LHCN-M2 (cell line): ENCODE results near the gene UPK3B. TPM values are rescaled to one million over a fixed set of nuclear protein-coding genes. Genes with fewer than 3 reads are reported as not detected.
"Not testable (repeated sequence)": the region's sequence is repeated elsewhere in the genome, so short reads cannot be mapped to it uniquely, and the experiment has no call there.

ENCODE experiments used
- DNase-seq: peaks from one replicate; pipeline ENCODE4 v3.0.0-alpha.2; 2012; ENCODE audit warnings: low read depth
- polyA plus RNA-seq: library from polyadenylated mRNA; unstranded; fragments of >200 nt; gene quantifications from one replicate; pipeline ENCODE4 v1.2.1, GENCODE V29; 2012; ENCODE audit warnings: missing spikeins
- total RNA-seq: library from RNA; depleted of rRNA; stranded (reverse); fragments of >200 nt; gene quantifications from 2 replicates; pipeline ENCODE4 v1.2.3, GENCODE V29; 2014; rRNA removed

Gene UPK3B
- total RNA-seq = 0.46 TPM in 1 of 2 replicates, not detected in the other
- not detected for polyA plus RNA-seq

DNA sequence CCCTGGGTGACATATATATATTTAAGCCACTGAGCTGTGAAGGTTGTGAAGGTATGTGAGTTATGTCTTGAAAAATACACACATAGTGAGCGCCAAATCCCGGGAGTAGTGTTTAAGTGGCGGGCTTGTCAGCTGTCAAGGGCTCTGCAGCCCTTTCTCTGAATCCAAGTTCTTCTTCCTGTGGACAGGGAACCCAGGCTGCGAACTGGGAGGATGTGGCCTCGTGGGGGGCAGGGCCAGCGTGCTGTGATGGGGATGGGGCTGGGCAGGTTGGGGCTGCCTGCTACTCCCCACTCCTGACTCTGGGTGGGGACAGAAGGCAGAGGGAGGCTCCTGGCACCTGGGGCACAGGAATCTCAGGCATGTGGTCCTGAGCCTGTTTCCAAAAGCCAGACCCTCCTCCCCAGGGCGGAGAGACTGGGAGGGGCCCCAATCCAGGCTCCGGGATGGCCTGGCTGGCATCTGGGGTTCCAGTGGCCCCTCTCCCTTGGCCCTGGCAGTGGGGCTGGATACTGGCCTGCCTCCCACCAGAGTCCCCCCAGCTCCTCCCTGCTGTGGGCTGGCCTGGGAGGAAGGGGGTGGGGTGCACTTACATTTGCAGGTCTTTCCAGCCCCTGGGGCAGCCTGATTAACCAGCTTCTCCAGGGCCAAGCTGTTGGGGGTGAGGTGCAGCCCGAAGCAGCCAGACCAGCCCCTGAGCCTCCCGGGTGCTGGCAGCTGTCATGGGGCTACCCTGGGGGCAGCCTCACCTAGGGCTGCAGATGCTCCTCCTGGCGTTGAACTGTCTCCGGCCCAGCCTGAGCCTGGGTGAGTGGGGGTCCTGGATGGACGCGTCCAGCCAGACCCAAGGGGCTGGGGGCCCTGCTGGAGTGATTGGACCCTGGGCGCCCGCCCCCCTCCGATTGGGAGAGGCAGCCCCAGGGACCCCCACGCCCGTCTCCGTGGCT, at the start of gene UPK3B:
Gene UPK3B (plus strand): TSS at position 622 of the 947 bp plus-strand sequence. CDS start 101 bp downstream, at position 723.
- DNase-seq = peak; percentile 26

DNA sequence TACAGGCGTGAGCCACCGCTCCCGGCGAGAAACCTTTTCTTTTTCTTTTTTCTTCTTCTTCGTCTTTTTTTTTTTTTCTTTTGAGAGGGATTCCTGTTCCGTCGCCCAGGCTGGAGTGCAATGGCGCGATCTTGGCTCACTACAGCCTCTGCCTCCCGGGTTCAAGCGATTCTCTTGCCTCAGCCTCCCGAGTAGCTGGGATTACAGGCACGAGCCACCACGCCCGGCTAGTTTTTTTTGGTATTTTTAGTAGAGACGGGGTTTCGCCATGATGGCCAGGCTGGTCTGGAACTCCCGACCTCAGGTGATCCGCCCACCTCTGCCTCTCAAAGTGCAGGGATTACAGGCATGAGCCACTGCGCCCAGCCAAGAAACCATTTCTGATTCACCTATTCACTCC, 49.6 kb upstream of the UPK3B start:
- not testable (repeated sequence) for DNase-seq

DNA sequence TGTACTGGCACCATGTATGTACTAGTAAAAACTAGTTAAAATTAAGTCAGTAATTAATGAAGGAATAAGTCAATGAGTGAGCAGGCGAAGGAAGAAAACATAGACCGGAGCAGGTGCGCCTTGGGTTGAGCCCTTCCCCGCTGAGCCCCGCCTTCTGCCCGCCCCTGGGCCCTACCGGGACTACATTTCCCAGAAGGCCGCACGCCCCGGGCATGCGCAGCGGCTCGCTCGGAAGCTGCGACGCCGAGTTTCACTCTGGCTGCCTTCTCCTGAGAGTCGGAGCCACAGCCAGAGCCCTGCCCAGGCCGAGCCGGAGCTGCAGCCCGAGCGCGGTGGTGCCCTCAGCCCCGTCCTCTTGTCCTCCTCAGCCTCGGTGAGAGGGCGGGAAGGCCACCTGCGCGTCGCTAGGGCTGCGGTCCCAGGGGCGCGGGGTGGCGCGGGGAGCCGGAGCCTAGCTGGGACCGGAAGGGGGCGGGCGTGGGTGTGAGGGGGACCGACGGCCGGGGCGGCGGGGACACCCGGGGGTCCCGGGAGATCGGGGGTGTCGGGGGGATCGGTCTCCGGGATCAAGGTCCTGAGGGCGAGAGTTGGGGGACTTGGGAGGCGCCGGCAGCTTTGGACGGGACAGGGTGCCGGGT, 48.8 kb upstream of the UPK3B start, which contains the start of gene DTX2:
Gene DTX2 (plus strand): TSS at position 246 of the 638 bp plus-strand sequence. CDS start 18,801 bp downstream, outside the sequence.
- not testable (repeated sequence) for DNase-seq

DNA sequence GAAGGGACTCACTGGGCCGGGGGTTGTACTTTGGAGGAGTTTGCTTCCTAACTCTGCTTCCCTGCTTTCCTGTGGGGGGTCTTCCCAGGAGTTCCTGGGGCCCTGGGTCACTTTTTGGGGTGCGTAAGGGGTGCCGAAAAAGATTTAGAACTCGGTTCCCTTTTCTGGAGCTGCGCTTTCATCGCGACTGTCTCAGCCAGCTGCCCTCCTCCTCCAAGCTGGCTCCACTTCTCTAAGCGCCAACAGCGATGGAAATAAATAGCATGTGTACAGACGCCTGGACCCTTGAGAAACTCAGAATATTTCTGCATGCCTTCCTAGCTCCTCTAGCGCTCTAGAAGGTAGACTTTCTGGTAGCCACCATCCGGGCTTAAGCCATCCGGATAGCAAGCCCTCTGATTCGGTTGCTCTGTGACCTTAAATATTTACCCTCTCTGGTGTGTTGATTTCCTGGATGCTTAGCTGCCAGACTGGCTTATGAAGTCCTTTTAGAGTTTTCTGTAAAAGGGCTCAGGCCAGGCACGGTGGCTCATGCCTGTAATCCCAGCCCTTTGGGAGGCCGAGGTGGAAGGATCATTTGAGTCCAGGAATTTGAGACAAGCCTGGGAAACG, 48.0 kb upstream of the UPK3B start:
- not testable (repeated sequence) for DNase-seq

DNA sequence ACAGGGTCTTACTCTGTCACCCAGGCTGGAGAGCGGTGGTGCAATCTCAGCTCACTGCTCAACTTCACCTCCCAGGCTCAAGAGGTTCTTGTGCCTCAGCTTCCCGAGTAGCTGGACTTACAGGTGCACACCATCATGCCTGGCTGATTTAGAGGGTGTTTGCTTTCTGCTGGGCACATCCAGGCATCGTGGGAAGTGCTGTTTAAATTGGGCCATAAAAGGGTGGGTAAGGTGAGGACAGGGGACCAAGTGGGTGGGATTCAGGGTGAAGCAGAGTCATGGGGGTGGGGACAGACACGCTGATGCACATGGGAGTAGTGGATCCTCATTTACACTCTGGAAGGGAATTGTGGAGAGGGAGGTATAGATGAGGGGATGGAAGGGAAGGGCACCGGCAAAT, 45.4 kb upstream of the UPK3B start:
- DNase-seq = not testable (repeated sequence)

DNA sequence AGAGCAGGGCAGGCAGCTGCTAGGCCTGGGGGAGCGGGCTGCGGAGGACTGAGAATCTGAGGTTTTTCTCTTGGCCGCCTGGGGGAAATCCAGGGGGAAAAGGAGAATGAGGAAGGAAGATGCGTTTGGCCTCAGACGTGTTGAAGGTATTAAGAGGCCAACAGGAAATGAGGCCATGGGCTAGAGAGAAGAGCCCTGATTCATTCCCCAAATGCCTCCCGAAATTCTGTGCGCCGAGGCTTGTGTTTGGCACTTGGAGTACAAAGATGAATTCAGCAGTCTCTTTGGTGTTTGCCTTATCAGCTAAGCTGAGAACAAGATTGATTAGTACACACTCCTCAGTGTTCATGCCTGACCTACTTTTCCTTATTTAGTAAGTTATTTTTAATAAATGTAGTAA, 44.4 kb upstream of the UPK3B start:
- not testable (repeated sequence) for DNase-seq

DNA sequence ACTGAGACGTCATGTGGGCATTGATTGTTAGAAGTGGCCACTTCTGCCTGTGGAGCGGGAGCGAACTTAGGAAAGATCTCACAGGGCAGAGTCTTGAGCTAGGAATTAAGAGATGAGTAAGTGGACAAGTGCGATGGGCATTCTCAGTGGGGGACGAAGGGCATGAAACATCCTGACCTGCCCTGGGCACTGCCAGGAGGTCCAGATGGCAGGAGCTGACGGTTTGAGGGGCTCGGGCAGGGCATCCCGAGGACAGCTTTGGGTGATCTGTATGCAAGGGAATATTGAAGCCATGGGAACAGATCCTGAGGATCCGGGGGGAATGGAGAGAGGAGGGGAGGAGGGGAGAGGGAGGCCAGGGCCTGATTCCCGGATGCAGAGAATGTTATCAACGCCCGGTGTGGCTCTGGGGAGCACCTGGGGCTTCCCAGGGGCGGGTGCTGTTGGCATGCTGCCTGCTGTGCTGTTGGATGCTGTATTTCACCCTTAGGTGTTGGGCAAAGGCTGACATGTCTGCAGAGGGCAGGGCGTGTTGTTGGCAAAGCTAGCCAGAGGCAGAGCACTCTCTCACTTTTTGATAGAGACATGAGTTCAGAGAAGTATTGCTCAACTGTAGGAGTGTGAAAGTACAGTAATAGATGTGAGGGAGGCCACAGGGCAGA, 42.5 kb upstream of the UPK3B start:
- not testable (repeated sequence) for DNase-seq

DNA sequence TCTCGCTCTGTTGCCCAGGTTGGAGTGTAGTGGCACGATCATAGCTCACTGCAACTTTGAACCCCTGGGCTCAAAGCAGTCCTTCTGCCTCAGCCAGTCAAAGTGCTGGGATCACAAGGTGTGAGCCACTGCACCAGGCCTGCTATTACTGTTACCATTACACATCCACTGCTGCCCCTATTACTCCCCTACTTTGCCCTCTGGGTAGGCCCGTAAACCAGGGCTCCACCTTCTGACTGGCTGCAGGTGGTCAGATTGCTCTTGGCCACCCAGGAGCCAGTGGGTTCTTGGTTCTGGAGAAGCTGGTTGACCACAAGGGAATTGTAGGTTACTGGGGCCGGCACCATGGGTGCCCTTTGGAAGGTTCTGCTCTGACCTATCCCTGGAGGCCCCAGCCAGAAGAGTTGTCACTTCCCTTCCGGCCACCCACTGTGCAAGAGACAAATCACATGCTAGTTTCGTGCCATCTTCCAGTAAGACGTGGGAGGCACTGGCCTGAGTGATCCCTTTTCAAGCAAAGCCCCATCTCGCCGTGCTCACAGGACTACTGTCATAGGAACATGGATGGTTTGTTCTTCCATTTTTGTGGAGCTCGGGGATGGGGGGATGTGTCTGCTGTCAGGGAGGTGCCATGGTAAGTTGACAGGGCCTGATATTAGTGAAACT, 38.7 kb upstream of the UPK3B start:
- DNase-seq = not testable (repeated sequence)

DNA sequence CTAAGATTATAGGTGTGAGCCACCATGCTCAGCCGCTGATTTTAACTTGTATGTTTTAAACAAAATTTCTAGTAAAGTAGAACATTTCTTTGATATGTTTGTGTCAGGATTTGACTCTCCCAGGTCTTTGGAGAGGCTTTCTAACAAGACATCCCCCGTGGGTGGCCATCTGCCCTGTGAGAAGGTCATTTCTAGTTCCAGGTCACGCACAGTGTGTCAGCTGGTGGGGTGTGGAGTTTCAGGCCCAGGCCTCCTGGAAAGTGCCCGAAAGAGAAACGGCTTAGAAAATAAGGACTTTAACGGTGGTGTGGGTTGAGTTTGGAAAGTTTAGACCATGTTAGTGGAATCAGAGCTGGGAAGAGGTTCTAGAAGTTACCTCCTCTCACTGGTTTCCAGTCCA, 37.3 kb upstream of the UPK3B start:
- not testable (repeated sequence) for DNase-seq

DNA sequence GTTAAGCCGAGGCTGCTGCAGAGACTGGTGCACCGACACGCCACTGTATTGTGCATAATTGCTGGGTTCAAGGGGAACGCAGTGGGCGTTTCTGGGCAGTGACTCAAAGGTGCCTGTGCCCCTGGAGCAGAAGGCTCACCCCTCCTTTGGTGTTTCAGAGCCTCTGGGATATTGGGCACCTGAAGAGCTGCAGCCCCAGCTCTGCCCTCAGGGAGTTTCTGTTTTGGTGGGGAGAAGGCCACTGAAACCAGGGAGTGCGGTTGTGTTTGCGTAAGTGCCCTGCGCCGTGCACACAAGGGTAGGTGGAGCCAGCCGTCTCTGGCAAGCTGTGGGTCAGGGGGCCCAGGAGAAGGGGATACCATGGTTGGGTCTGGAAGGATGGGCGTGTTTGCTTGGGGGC, 34.1 kb upstream of the UPK3B start:
- DNase-seq = not testable (repeated sequence)

DNA sequence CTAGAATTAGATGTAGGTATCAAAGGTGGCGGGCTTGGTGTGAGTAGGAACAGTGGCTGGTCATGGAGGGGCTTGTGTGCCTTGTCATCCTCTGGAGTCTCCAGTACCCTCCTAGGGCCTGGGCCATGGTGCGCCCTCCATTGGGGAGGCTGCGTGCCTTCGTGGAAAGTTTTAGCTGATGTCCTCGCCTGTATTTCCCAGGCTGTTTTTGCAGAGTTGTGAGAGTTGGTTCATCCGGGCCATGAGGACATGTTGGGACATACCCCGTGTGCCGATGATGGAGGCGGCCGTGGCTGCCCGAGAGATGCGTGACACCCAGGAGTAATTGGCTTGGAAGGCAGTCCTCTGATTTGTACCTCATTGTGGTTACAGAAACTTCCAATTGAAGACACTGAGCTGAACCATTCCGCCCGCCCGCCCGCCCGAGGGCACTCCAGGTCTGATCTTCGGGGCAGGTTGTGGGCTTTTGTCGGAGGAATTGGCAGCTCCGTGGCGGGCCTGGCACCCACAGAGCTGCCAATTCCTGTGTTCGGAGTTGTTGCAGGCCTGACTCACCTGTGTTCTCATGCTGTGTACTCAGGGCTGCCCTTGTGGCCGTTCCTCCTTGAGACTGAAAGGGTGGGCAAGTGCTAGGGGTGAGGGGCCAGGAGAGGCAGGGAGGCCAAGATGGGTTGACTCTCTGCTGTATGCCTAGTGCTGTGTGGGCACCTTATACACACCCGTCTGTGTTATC, 33.4 kb upstream of the UPK3B start:
- not testable (repeated sequence) for DNase-seq

DNA sequence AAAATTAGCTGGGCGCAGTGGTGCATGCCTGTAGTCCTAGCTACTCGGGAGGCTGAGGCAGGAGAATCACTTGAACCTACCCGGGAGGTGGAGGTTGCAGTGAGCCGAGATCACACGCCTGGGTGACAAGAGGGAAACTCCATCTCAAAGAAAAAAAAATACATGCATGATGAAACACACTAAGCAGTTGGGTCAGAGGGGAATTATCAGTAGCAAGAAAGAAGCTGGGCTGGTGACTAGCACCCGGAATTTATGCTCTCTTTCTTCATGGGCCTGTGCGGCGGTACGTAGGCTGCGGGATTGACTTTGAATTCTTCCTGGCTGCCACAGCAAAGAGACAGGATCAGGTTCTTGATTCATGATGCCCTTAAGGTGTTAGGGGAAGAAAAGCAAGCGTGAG, 30.7 kb upstream of the UPK3B start:
- DNase-seq = not testable (repeated sequence)

DNA sequence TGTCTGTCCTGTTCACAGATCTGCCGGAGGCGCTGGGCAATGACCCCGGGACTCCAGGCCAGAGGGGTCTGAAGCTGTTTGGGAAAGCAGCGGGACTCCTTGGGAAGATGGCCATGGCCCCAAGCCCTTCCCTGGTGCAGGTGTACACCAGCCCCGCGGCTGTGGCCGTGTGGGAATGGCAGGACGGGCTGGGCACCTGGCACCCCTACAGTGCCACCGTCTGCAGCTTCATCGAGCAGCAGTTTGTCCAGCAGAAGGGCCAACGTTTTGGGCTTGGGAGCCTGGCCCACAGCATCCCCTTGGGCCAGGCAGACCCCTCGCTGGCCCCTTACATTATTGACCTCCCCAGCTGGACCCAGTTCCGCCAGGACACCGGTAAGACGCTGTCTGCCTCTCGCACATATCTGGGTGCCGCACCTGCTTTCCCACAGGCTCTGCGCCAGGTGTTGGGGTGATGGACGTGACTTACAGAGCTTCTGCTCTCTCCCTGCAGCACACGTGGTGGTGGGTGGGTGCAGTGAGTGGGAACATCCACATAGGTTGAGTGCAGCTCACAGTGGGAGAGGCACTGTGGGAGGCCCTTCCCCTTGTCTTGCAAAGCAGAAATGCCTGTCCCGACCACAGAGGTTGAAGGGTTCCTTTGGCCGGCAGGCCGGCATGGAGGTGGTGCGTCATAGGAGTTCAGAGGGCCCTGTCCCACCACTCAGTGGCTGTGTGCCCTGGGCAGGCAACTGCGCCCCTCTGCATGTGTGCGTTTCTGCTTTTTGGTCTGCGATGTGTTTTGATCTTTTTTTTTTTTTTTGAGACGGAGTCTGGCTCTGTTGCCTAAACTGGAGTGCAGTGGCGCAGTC, 29.7 kb upstream of the UPK3B start:
- not testable (repeated sequence) for DNase-seq

DNA sequence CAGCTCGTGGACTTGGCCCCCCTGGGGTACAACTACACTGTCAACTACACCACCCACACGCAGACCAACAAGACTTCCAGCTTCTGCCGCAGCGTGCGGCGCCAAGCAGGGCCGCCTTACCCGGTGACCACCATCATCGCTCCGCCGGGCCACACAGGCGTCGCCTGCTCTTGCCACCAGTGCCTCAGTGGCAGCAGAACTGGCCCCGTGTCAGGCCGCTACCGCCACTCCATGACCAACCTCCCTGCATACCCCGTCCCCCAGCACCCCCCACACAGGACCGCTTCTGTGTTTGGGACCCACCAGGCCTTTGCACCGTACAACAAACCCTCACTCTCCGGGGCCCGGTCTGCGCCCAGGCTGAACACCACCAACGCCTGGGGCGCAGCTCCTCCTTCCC, 27.7 kb upstream of the UPK3B start:
- DNase-seq = not testable (repeated sequence)

DNA sequence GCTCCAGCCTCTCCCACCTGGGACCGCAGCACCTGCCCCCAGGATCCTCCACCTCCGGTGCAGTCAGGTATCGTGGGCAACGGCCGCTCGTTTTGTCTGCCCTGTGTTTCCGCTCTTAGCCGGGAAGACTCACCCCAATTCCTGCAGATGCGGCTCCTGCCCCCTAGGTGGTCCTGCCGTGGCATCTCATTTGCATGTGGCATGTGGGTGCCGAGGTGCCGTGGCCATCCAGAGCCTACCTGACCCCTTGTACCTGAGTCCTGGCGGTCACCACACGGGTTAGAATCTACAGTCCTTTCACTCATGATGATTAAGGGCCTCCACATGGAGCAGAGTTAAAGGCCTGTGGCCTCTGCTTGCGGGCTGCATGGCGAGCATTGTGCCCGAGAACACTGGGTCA, 27.3 kb upstream of the UPK3B start:
- DNase-seq = not testable (repeated sequence)

DNA sequence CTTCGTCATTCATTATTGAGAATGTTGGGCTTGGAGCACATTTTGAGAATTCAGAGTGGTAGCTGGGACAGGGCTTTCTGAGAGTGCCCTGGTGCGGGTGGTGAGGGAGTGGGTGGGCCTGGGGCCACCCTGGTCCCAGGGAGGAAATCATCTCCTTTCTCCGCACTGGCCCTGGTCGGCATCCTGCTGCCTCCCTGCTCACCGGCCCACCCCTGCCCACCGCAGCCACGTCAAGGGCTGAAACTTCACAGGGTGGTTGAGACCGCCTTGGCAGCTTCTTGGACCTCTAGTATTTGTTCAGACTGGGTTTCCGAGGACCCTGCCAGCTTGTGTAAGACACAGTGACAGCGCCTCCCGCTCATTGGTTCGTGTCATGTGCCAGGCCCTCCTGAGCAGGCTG, 25.9 kb upstream of the UPK3B start:
- DNase-seq = not testable (repeated sequence)

DNA sequence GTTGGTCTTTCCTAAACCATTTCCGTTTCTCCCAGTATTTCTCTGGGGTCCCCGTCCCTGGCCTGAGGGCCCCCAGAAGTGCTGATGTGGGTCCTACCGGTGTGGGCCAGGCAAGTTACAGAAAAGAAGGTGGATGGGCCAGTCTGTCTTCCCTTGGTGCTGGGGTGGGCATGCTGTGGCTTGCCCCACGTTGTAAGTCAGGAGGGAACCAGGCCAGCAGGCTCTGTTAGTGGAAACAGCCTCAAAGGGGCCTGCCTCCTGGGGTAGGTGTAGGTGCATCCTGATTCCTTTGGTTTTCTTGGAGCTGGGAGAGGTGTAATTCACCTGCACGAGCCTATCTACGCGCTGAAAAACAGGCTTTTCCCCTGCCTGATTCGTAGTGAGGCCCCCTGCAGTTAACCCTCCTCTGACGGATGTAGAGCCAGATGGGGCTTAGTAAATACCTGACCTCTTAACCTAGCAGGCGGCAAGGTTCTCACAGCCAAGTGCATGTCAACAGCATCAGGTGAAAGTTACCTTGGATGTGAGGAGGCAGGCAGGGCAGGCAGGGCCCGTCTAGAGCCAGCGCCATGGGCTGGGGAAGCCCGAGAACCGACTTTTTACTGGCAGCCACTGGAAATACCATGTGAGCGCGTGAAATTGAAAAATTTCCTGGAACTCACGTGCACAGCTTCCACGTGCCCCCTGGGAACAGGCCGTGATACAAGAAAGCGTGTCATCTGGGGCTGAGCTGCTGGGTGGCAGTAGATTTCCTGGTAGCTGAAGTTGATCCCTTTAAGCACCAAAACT, 24.3 kb upstream of the UPK3B start:
- DNase-seq = not testable (repeated sequence)

DNA sequence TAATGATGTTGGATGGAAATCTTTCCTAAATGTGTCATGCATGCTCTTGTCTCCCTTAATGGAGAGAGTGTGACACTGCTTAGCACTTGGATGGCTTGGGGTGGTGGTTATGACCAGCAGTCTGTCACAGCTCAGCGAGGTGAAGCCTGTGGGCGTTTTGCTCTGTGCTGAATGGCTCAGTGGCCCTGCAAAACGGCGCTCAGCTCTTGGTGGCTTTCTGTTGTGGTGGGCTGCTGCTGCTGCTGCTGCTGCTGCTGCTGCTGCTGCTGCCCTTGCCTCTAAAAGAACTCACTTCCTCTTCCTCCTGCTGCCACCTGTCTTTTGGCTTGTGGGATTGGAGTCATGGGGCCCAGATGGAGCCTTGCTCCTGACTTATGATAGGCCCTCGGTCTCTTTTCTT, 23.7 kb upstream of the UPK3B start:
- not testable (repeated sequence) for DNase-seq
